H1 (cell line): ENCODE measurements around the gene STT3A. TPM values are rescaled to one million over a fixed set of nuclear protein-coding genes. Genes with fewer than 3 reads are reported as not detected.

Experiments used
- CTCF ChIA-PET: fragments of 300-600 bp; sonication (Branson Sonifier 250); formaldehyde crosslinking; loops from one replicate; lab custom pipeline; 2021; ENCODE audit not compliant: partially characterized antibody; lab: Charles Lee
- POLR2A ChIA-PET: fragments of 300-600 bp; sonication (Branson Sonifier 250); formaldehyde crosslinking; loops from one replicate; lab custom pipeline; 2021; ENCODE audit warnings: inconsistent platforms; ENCODE audit not compliant: partially characterized antibody; lab: Charles Lee
- DNase-seq, 2 experiments: peaks; one replicate each; pipeline versions ENCODE4 v3.0.0 to v3.0.0-alpha.2; 2010 to 2022; ENCODE audit warnings: low spot score in 2 of 2, low read depth in 1 of 2, mixed read lengths in 1 of 2
- FAIRE-seq: peaks from 2 replicates; lab custom pipeline; 2011; peaks lifted over from hg19 to GRCh38; lab: Jason Lieb, UNC
- H2AFZ ChIP-seq: 2 replicates; pipeline ENCODE4 v1.8.1; 2012; ENCODE audit warnings: low read length, inconsistent platforms
- H2AK5ac ChIP-seq: 2 replicates; pipeline ENCODE4 v1.6.1; 2013; ENCODE audit warnings: low read depth, low read length
- H2BK120ac ChIP-seq: replicated peaks from 2 replicates; pipeline ENCODE3; 2013; ENCODE audit warnings: low read depth, low read length, inconsistent platforms
- H2BK12ac ChIP-seq: 2 replicates; pipeline ENCODE4 v1.6.1; 2013; ENCODE audit warnings: low read depth, low read length
- H2BK15ac ChIP-seq: 2 replicates; pipeline ENCODE4 v1.6.1; 2013; ENCODE audit warnings: low read length
- H2BK20ac ChIP-seq: 2 replicates; pipeline ENCODE4 v1.6.1; 2013; ENCODE audit warnings: low read length
- H2BK5ac ChIP-seq: 2 replicates; pipeline ENCODE4 v1.6.1; 2013; ENCODE audit warnings: low read depth, low read length
- H3K14ac ChIP-seq: 2 replicates; pipeline ENCODE4 v1.6.1; 2013; ENCODE audit warnings: inconsistent platforms; ENCODE audit not compliant: insufficient read length
- H3K18ac ChIP-seq: 2 replicates; pipeline ENCODE4 v1.6.1; 2013; ENCODE audit warnings: low read length; ENCODE audit errors: extremely low read depth
- H3K23ac ChIP-seq: 2 replicates; pipeline ENCODE4 v1.6.1; 2013; ENCODE audit warnings: inconsistent platforms; ENCODE audit not compliant: insufficient read length
- H3K23me2 ChIP-seq: 2 replicates; pipeline ENCODE4 v1.6.1; 2013; ENCODE audit warnings: low read depth, low read length
- H3K27ac ChIP-seq: 2 replicates; pipeline ENCODE4 v1.6.1; 2011; ENCODE audit warnings: low read depth, low read length, inconsistent platforms
- H3K27me3 ChIP-seq, 4 experiments: replicated peaks in 1 of 4; 1 replicate in 1 of 4; 2 replicates in 3 of 4; pipeline versions ENCODE4 v1.6.1 to v1.8.1; 2011 to 2013; ENCODE audit warnings: low read length in 3 of 4, mild to moderate bottlenecking in 3 of 4, inconsistent platforms in 2 of 4, mixed read lengths in 2 of 4, moderate library complexity in 1 of 4; ENCODE audit not compliant: control insufficient read depth in 3 of 4, insufficient read depth in 3 of 4; ENCODE audit errors: extremely low read depth in 1 of 4
- H3K36me3 ChIP-seq, 4 experiments: 2 replicates each; pipeline versions ENCODE4 v1.6.1 to v1.8.1; 2011 to 2013; ENCODE audit warnings: mild to moderate bottlenecking in 4 of 4, low read length in 3 of 4, moderate library complexity in 2 of 4, control low read depth in 1 of 4, inconsistent platforms in 1 of 4; ENCODE audit not compliant: insufficient read depth in 4 of 4, control insufficient read depth in 2 of 4
- H3K4ac ChIP-seq: replicated peaks from 2 replicates; pipeline ENCODE3; 2013; ENCODE audit warnings: low read length, low read depth, mixed read lengths, inconsistent platforms; ENCODE audit not compliant: insufficient read length
- H3K4me1 ChIP-seq, 4 experiments: replicated peaks in 1 of 4; 1 replicate in 1 of 4; 2 replicates in 3 of 4; pipeline versions ENCODE4 v1.6.1 to v1.8.1; 2011 to 2013; ENCODE audit warnings: low read length in 3 of 4, inconsistent platforms in 2 of 4, mixed read lengths in 1 of 4; ENCODE audit not compliant: insufficient read depth in 4 of 4, control insufficient read depth in 3 of 4
- H3K4me2 ChIP-seq, 2 experiments: 2 replicates each; pipeline versions ENCODE4 v1.6.1 to v1.8.1; 2011 to 2013; ENCODE audit warnings: low read depth in 2 of 2, low read length in 2 of 2, control low read depth in 1 of 2, inconsistent platforms in 1 of 2, mild to moderate bottlenecking in 1 of 2; ENCODE audit not compliant: insufficient read depth in 1 of 2
- H3K4me3 ChIP-seq, 4 experiments: fragments of 200-600, 300-600 bp in 1 of 4; sonication (generic), shearing (Covaris generic), sonication (Bioruptor Twin) in 1 of 4; 2 replicates each; pipeline versions ENCODE4 v1.5.1 to v1.8.1; 2011 to 2016; ENCODE audit warnings: low read length in 4 of 4, low read depth in 3 of 4, control low read depth in 2 of 4, inconsistent platforms in 2 of 4, mild to moderate bottlenecking in 2 of 4, mixed read lengths in 1 of 4, moderate library complexity in 1 of 4; ENCODE audit not compliant: insufficient read depth in 2 of 4; ENCODE audit errors: extremely low read depth in 1 of 4
- H3K56ac ChIP-seq: replicated peaks from 2 replicates; pipeline ENCODE3; 2013; ENCODE audit warnings: low read depth, mild to moderate bottlenecking, mixed read lengths, low read length, inconsistent platforms; ENCODE audit not compliant: insufficient read length
- H3K79me1 ChIP-seq: 2 replicates; pipeline ENCODE4 v1.6.1; 2013; ENCODE audit warnings: low read depth, low read length, control low read depth
- H3K79me2 ChIP-seq, 2 experiments: 2 replicates each; pipeline versions ENCODE4 v1.6.1 to v1.8.1; 2012 to 2013; ENCODE audit warnings: low read length in 2 of 2, mild to moderate bottlenecking in 2 of 2, inconsistent platforms in 1 of 2; ENCODE audit not compliant: insufficient read depth in 2 of 2, control insufficient read depth in 1 of 2
- H3K9ac ChIP-seq, 4 experiments: replicated peaks in 1 of 4; 1 replicate in 1 of 4; 2 replicates in 3 of 4; pipeline versions ENCODE4 v1.6.1 to v1.8.1; 2011 to 2013; ENCODE audit warnings: low read depth in 3 of 4, low read length in 3 of 4, control low read depth in 2 of 4, mild to moderate bottlenecking in 2 of 4, moderate library complexity in 2 of 4, inconsistent platforms in 1 of 4; ENCODE audit errors: extremely low read depth in 1 of 4
- H3K9me3 ChIP-seq, 2 experiments: 2 replicates each; pipeline versions ENCODE4 v1.6.1 to v1.8.1; 2012 to 2013; ENCODE audit warnings: mild to moderate bottlenecking in 2 of 2, moderate library complexity in 2 of 2, control low read depth in 1 of 2, inconsistent platforms in 1 of 2, low read depth in 1 of 2, low read length in 1 of 2, mixed read lengths in 1 of 2; ENCODE audit not compliant: insufficient read depth in 2 of 2
- H4K20me1 ChIP-seq, 2 experiments: replicated peaks in 1 of 2; 2 replicates each; pipeline versions ENCODE3 to v1.8.1; 2011 to 2013; ENCODE audit warnings: inconsistent platforms in 2 of 2, low read length in 2 of 2, mild to moderate bottlenecking in 1 of 2; ENCODE audit not compliant: insufficient read depth in 2 of 2, control insufficient read depth in 1 of 2
- H4K5ac ChIP-seq: 2 replicates; pipeline ENCODE4 v1.6.1; 2013; ENCODE audit warnings: low read length, low read depth, mixed read lengths, inconsistent platforms; ENCODE audit not compliant: insufficient read length
- H4K8ac ChIP-seq: 2 replicates; pipeline ENCODE4 v1.8.0; 2013; ENCODE audit warnings: mild to moderate bottlenecking, moderate library complexity, low read length, inconsistent platforms; ENCODE audit not compliant: insufficient read depth; ENCODE audit errors: extremely low read depth
- H4K91ac ChIP-seq: replicated peaks from 2 replicates; pipeline ENCODE3; 2013; ENCODE audit warnings: low read length, mixed read lengths, inconsistent platforms; ENCODE audit not compliant: insufficient read length
- BACH1 ChIP-seq: IDR thresholded peaks from 2 replicates; pipeline ENCODE4 v1.6.1; 2012; ENCODE audit warnings: low read length, improper control_type of control experiment
- BCL11A ChIP-seq, 2 experiments: IDR thresholded peaks; one replicate each; pipeline ENCODE4 v1.6.1; 2011; ENCODE audit warnings: low read depth in 2 of 2, low read length in 2 of 2, mild to moderate bottlenecking in 2 of 2
- CREB1 ChIP-seq: IDR thresholded peaks from 2 replicates; pipeline ENCODE4 v1.6.1; 2012; ENCODE audit warnings: inconsistent platforms
- FOSL1 ChIP-seq: IDR thresholded peaks from 2 replicates; pipeline ENCODE4 v1.6.1; 2011; ENCODE audit warnings: mild to moderate bottlenecking, low read depth, low read length, moderate library complexity; ENCODE audit not compliant: insufficient read depth
- JUN ChIP-seq: IDR thresholded peaks from 2 replicates; pipeline ENCODE4 v1.6.1; 2011; ENCODE audit warnings: low read depth, mild to moderate bottlenecking, improper control_type of control experiment, low read length
- MAFK ChIP-seq: IDR thresholded peaks from 2 replicates; pipeline ENCODE4 v1.6.1; 2012; ENCODE audit warnings: low read depth, mild to moderate bottlenecking, improper control_type of control experiment, low read length
- NRF1 ChIP-seq: IDR thresholded peaks from 2 replicates; pipeline ENCODE4 v1.6.1; 2011; ENCODE audit warnings: mild to moderate bottlenecking, low read depth, low read length, improper control_type of control experiment
- RNF2 ChIP-seq: fragments of 200-900, 300-1000 bp; sonication (generic); IDR thresholded peaks from 2 replicates; pipeline ENCODE4 v1.7.1; 2016; ENCODE audit warnings: borderline replicate concordance, low read depth, mild to moderate bottlenecking, antibody characterized with exemption, low read length; ENCODE audit not compliant: poor library complexity, severe bottlenecking; ENCODE audit errors: missing control alignments
- TAF1 ChIP-seq: IDR thresholded peaks from 2 replicates; pipeline ENCODE4 v1.6.1; 2011; ENCODE audit warnings: mild to moderate bottlenecking, low read depth, low read length
- TBP ChIP-seq: IDR thresholded peaks from 2 replicates; pipeline ENCODE4 v1.6.1; 2011; ENCODE audit warnings: low read depth, low read length, improper control_type of control experiment
- YY1 ChIP-seq: IDR thresholded peaks from 2 replicates; pipeline ENCODE4 v1.6.1; 2011; ENCODE audit warnings: low read depth, mild to moderate bottlenecking, low read length
- WGBS, 2 experiments: shearing (Covaris generic) in 1 of 2; methylation state at CpG; one replicate each; pipeline versions ENCODE4 v1.1.6 to v1.1.7; 2013 to 2015; ENCODE audit warnings: low lambda C conversion rate in 2 of 2, mixed read lengths in 2 of 2, inconsistent platforms in 1 of 2, low coverage in 1 of 2, missing lambda C conversion rate in 1 of 2; ENCODE audit not compliant: insufficient replicate concordance in 2 of 2, insufficient coverage in 1 of 2, insufficient read length in 1 of 2; ENCODE audit errors: extremely low coverage in 1 of 2, missing lambda C conversion rate in 1 of 2; 5-methylcytosine and 5-hydroxymethylcytosine counted together
- polyA plus RNA-seq, 7 experiments: library from polyadenylated mRNA; depleted of rRNA in 3 of 7; stranded (reverse) in 5 of 7; unstranded in 2 of 7; fragments of >200 nt in 5 of 7; fragments of 200-250 nt in 2 of 7; gene quantifications; 1 replicate in 5 of 7; 2 replicates in 1 of 7; 4 replicates in 1 of 7; pipeline versions ENCODE4 v1.2.1 to v1.2.3, GENCODE V29; 2011 to 2013; ENCODE audit warnings: missing spikeins in 2 of 7, mixed read lengths in 2 of 7
- total RNA-seq: library from RNA; stranded (reverse); fragmentation: NEBNext Ultra II Directional; extraction: Animal tissue kit (Norgen Biotek cat#: 25700); gene quantifications from 2 replicates; pipeline ENCODE4 v1.2.1, GENCODE V29; 2021

Gene STT3A
- total and polyA plus RNA-seq, 2 of the 8 experiments (the other 6 are each of a cell fraction or from before 2014, with no cell fraction given), result 173 to 211 TPM

DNA sequence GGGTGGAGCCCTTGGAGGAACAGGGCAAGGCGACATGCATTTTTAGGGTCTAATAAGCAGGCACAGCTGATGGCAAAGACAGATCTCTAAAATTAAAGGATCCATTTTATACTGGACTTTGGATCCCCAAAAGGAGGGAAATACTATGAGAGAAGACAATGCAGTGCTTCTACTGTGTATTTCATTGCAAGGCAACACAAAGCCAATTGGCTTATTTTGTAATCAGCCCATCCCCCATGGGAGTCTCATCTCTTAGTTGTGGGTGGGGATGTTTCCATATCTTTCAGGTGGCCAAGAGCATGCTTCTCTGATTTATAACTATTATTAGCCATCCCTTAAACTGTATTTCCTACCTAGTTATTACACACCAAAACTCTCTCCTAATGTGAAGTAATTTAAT is 41.9 kb upstream of the STT3A start:
- H3K79me2 ChIP-seq, result no peaks in the 10 kb centered on the region
- POLR2A ChIA-PET, result no interaction called here
- H3K14ac ChIP-seq, result no peak overlapping the region
- H3K23me2 ChIP-seq, result no peaks in the 10 kb centered on the region
- no peak overlapping the region for H2BK120ac ChIP-seq
- no peak overlapping the region for H3K9ac ChIP-seq
- no peak overlapping the region for H2BK12ac ChIP-seq
- H2AFZ ChIP-seq, result no peak overlapping the region
- H3K36me3 ChIP-seq, result no peaks in the 10 kb centered on the region
- no peak overlapping the region for H3K27ac ChIP-seq
- FAIRE-seq, result no peak
- TF ChIP-seq CREB1 (no peak), TBP (no peak), TAF1 (no peak), BACH1 (no peak), FOSL1 (no peak), MAFK (no peak), RNF2 (no peak), YY1 (no peak), JUN (no peak), BCL11A (IDR thresholded peaks at IDR 0.05; ENCODE audit: low read depth in 2 of 2, low read length in 2 of 2) (no peak), NRF1 (no peak)
- TF ChIP-seq, all 59 proteins: peak for 0
- no peak overlapping the region for H4K8ac ChIP-seq
- WGBS, 2 experiments, result 96% methylated on average over 1 of the region's 1 CpG; no CpG with 5 or more reads in 1 of the 2 experiments
- H2BK15ac ChIP-seq, result no peak overlapping the region
- no peaks in the 10 kb centered on the region for H3K4me1 ChIP-seq
- no peak overlapping the region for H3K4ac ChIP-seq
- no peak overlapping the region for H4K5ac ChIP-seq
- H4K91ac ChIP-seq, result no peak overlapping the region
- H3K4me3 ChIP-seq, result no peak overlapping the region
- no peaks in the 10 kb centered on the region for H3K79me1 ChIP-seq
- H2AK5ac ChIP-seq, result no peak overlapping the region
- CTCF ChIA-PET, result interaction anchor here (0.6 kb wide), 1 partner anchor 173 kb away, joined by 3 read pairs; no protein-coding TSS in a partner anchor
- H4K20me1 ChIP-seq, result no peaks in the 10 kb centered on the region
- H3K27me3 ChIP-seq, result no peaks in the 10 kb centered on the region
- H3K4me2 ChIP-seq, result no peak overlapping the region
- H3K18ac ChIP-seq, result no peak overlapping the region
- no peak for DNase-seq
- H3K9me3 ChIP-seq, result peaks cover 37% of the 10 kb centered on the region in 2 experiments
- H2BK5ac ChIP-seq, result no peak overlapping the region
- H3K23ac ChIP-seq, result no peak overlapping the region
- H3K56ac ChIP-seq, result no peak overlapping the region
- no peak overlapping the region for H2BK20ac ChIP-seq
